ENCODE data around the gene AGFG2.

DNA sequence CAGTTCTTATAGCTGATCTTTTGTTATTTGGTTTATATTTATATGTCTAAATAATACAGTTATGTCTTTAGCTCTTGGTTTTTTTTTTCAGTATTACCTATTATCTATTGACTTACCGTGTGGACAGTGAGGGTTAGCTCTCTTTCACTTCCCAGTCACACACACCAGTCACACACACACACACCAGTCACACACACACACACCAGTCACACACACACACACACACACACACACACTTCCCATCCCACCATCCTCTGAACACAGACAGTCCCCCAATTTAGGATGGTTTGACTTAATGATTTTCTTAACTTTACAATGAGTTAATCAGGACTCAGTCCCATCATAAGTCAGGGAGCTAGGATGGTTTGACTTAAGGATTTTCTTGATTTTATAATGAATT is 18.9 kb upstream of the AGFG2 start:
- TF ChIP-seq, protein P1, sequence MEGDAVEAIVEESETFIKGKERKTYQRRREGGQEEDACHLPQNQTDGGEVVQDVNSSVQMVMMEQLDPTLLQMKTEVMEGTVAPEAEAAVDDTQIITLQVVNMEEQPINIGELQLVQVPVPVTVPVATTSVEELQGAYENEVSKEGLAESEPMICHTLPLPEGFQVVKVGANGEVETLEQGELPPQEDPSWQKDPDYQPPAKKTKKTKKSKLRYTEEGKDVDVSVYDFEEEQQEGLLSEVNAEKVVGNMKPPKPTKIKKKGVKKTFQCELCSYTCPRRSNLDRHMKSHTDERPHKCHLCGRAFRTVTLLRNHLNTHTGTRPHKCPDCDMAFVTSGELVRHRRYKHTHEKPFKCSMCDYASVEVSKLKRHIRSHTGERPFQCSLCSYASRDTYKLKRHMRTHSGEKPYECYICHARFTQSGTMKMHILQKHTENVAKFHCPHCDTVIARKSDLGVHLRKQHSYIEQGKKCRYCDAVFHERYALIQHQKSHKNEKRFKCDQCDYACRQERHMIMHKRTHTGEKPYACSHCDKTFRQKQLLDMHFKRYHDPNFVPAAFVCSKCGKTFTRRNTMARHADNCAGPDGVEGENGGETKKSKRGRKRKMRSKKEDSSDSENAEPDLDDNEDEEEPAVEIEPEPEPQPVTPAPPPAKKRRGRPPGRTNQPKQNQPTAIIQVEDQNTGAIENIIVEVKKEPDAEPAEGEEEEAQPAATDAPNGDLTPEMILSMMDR (IDR thresholded peaks at IDR 0.05) = no peak
- no peak for TF ChIP-seq POLR2A (IDR thresholded peaks at IDR 0.05)

All from adrenal gland (tissue), 5 donors.